GM18498 (cell line): ENCODE measurements around the gene SORCS2.

Experiments used
- ATAC-seq: cut with Tn5 transposase; IDR thresholded peaks from one replicate; pipeline ENCODE4 v1.9.1; 2021; ENCODE audit warnings: mild to moderate bottlenecking, moderate library complexity; ENCODE audit not compliant: unreplicated experiment

The SORCS2 gene

GRCh38 chr4:7185487-7186030, 6.8 kb upstream of the SORCS2 start:
- no peak for ATAC-seq

DNA sequence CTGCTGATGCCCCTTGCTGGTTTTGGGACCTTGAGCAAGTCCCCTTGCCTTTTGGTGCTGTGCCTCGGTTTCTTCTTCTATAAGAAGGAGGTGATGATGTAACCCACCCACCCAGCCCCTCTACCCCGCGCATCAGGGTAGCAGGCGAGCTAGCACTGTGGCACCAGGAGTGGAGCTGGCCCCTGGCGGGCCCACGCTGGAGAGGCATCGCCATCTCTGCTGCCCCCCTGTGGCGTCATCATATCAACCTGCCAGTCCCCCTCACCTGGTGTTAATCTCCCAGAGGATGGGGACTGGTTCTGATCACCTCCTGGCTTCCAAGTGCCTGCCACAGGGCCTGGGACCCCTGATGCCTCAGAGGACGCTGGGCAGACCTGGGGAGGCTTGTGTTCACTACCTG, 6.3 kb upstream of the SORCS2 start:
- ATAC-seq = no peak

GRCh38 chr4:7186516-7187167, 5.7 kb upstream of the SORCS2 start:
- no peak for ATAC-seq

GRCh38 chr4:7187168-7187535, 5.2 kb upstream of the SORCS2 start:
- ATAC-seq = no peak

GRCh38 chr4:7187691-7188090, 4.6 kb upstream of the SORCS2 start:
- no peak for ATAC-seq

DNA sequence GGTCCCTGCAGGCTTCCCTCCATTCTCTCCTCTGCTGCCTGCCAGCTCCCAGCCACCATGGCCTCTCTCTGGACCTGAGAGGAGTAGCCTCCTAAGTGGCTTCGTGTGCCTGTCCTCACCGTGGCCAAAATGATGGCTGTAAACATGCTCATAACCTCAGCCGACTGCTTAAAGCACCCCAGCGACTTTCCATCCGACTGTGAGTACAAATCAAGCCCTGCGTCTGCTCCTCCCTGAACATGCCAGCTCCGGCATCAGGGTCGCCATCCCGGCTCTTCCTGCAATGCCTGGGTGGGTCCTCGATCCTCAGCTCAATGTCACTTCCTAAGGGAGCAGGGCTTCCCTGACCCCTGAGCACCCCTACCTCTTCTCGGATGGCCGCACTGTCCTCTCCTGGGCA, 3.3 kb upstream of the SORCS2 start:
- ATAC-seq = no peak

GRCh38 chr4:7189475-7190277, 2.7 kb upstream of the SORCS2 start:
- no peak for ATAC-seq

GRCh38 chr4:7190278-7190594, 2.1 kb upstream of the SORCS2 start:
- no peak for ATAC-seq

GRCh38 chr4:7190691-7191545, 1.4 kb upstream of the SORCS2 start:
- no peak for ATAC-seq

DNA sequence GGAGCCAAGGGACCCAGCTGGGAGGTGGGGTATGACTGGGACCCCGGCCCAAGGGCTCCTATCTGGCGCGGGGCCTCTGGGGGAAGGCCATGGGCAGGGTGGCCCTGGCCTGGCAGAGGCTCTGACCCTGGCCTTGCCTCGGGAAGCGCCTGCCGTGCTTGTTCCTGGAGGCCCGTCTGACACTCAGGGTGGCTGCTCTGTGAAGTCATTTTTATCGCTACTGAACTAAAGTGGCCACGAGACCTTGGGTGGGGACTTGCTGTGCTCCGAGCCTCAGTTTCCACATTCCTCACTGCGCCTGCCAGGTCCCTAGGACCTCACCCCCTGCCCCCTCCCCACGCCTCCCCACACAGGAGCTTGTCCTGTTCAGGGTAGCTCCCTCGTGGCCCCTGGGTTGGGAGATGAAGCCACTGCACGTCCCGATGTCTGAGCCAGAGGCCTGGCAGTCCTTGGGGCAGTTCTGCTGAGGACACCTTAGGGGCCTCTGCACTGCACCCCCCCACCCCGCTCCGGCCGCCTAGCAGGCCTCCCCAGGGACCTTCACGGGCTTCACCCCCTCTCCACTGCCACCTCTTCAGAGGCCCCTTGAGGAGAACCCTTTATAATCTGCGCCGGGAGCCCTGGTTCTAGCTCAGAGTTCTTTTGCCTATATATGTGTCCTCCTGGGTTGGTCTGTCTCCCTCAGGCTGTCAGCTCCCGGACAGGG, 639 bp upstream of the SORCS2 start:
- no peak for ATAC-seq

DNA sequence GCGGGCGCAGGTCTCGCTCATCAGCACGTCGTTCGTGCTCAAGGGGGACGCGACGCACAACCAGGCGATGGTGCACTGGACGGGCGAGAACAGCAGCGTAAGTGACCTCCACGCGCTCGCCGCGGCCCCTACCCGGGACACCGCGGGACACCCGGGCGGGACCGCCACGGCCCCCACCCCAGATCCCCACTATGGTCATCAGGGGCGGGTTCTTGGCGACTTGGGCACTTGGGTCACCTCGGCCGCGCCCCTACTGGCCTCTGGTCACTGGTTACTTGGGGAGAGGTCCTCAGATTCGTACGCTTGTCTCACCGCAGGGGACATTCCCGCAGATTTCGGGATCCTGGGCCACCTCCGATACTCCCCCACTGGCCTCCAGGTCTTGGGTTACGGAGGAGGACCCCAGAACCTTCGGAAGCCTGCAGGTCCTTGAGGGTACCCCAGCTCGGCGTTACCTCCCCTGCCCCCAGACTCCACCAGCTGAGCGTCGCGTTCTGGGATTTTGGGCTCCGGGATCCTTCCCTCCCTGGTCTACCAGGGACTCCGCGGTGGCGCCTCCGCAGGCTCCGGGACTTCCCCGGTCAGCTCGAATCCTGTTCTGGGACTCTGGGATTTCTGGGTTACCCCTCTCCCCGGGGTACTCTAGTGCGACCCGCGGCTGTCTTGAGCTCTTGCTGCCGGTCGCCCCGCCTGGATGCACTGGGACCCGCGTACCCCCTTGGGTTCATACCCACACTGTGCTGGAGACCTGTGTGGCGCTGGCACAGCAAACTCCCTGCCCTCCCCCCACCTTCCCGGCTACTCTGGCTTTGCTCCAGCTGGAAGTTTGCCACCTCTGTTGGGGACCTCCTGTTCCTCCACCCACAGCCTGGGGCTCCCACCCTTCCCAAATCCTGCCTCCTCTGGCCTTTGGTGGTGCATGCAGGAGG, 956 bp downstream of the SORCS2 start:
- no peak for ATAC-seq

GRCh38 chr4:7194251-7195140, 2.2 kb downstream of the SORCS2 start:
- ATAC-seq = no peak

GRCh38 chr4:7195141-7195515, 2.8 kb downstream of the SORCS2 start:
- no peak for ATAC-seq

DNA sequence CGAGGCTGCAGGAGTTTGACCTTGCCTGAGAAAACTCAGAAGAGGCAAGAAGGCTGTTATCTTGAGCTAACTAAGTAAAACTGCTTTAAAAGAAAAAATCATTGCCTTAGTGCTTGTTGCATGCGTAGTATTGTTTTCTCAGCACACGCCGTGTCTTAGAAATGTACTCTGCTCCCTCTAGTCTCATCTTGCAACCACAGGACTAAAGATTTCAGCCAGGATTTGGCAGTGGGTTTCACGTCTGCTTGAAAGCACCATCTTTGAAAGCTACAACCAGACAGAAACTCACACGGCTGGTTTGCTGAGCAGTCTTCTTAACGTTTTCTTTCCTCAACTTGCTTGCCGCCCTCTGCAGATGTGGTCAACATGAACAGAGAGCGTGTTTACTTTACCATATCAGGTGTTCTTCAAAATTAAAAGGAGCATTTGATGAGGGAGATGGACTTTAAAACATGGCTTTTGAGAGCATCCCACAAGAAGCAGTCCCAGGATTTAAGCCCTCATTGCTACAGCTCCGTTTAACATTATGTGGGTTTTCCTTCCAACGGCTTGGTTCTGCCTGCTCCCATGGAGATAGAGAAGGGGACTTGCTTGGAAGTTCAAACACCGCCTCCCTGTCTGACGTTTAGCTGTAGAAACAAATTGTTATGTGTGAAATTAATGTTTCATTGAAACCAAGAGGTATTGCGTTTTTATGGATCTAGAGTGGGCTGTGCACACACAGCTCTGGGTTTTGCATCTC, 3.4 kb downstream of the SORCS2 start:
- no peak for ATAC-seq

DNA sequence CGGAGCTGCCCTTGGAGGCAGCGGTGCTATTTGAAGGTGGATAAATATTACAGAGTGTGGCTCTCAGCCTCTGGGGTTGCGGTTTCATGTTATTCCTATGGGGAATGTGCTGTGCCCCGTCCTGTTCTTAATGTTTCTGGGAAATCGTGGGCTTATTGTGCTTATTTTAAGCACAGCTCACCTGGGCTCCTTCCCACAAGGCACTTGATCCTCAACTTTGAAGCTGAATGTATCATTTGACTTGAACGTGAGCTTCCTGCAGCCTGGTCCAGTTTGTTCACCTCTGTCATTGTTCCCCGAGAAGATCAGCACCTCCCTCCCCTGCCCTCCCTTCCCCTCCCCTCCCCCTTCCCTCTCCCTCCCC, 3.9 kb downstream of the SORCS2 start:
- no peak for ATAC-seq

GRCh38 chr4:7196736-7197135, 4.4 kb downstream of the SORCS2 start:
- ATAC-seq = no peak

DNA sequence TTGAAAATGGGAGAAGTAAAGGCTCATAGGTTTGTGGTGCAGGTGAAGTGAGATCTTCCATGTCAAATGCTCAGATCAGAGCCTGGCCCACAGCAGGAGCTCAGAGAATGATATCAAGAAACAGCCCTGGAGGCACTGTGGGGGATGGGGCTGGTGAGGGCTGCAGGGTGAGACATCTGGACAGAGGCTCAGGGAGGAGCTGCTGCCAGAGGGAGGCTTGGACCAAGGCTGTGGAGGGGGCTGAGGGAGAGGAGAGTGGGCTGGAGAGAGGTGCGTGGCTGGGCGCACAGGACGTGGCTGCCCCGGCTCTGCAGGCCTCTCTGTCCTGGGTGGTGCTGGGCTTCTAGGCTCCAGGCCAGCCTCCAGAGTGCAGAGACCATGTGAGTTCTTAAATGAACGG, 5.6 kb downstream of the SORCS2 start:
- no peak for ATAC-seq

GRCh38 chr4:7198440-7199128, 6.2 kb downstream of the SORCS2 start:
- no peak for ATAC-seq
